ENCODE results near the gene VPS16.

DNA sequence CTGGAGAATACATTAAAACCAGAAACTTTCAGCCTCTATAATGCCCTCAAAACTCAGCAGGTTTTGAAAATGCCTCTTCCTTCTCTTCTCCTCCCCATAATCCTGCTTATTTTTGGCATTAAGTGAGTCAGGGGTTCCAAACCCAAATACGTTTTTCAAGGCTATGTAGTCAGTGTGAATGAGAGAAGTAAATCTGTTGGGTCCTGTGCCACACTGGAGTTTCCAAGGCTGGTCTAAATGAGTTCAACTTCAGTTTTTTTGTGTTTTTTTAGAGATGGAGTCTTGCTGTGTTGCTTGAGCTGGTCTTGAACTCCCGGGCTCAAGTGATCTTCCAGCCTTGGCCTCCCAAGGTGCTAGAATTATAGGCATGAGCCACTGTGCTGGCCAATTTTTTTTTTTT is 53.7 kb downstream of the VPS16 start:
- TF ChIP-seq, protein P1, sequence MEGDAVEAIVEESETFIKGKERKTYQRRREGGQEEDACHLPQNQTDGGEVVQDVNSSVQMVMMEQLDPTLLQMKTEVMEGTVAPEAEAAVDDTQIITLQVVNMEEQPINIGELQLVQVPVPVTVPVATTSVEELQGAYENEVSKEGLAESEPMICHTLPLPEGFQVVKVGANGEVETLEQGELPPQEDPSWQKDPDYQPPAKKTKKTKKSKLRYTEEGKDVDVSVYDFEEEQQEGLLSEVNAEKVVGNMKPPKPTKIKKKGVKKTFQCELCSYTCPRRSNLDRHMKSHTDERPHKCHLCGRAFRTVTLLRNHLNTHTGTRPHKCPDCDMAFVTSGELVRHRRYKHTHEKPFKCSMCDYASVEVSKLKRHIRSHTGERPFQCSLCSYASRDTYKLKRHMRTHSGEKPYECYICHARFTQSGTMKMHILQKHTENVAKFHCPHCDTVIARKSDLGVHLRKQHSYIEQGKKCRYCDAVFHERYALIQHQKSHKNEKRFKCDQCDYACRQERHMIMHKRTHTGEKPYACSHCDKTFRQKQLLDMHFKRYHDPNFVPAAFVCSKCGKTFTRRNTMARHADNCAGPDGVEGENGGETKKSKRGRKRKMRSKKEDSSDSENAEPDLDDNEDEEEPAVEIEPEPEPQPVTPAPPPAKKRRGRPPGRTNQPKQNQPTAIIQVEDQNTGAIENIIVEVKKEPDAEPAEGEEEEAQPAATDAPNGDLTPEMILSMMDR (IDR thresholded peaks at IDR 0.05): no peak
- no peak for TF ChIP-seq POLR2A (IDR thresholded peaks at IDR 0.05)
